GM12878 (cell line): Measurements from ENCODE around the gene OGFR. TPM values are rescaled to one million over a fixed set of nuclear protein-coding genes. Genes with fewer than 3 reads are reported as not detected.

Experiments
- CBX3 ChIP-seq: fragments of 200-600 bp; sonication (generic); IDR thresholded peaks from 2 replicates; pipeline ENCODE4 v1.6.1; 2016; ENCODE audit warnings: low read depth, borderline replicate concordance
- CEBPZ ChIP-seq: fragments of 150-350 bp; IDR thresholded peaks from 2 replicates; pipeline ENCODE4 v1.6.1; 2016; ENCODE audit warnings: low read depth, low read length
- CHD2 ChIP-seq: IDR thresholded peaks from 2 replicates; pipeline ENCODE4 v1.6.1; 2011; ENCODE audit warnings: low read depth, low read length, improper control_type of control experiment, borderline replicate concordance
- CTCF ChIP-seq, 3 experiments: IDR thresholded peaks in 2 of 3; conservative IDR thresholded peaks in 1 of 3; 2 replicates each; pipeline ENCODE4 v1.5.1; 2011; ENCODE audit warnings: low read depth in 3 of 3, low read length in 3 of 3, mild to moderate bottlenecking in 3 of 3, control low read depth in 2 of 3, moderate library complexity in 2 of 3, inconsistent platforms in 1 of 3, mixed read lengths in 1 of 3; ENCODE audit not compliant: control insufficient read depth in 2 of 3, insufficient read depth in 1 of 3; ENCODE audit errors: extremely low read depth in 1 of 3
- EGR1 ChIP-seq, 2 experiments: IDR thresholded peaks; 1 replicate in 1 of 2; 2 replicates in 1 of 2; pipeline ENCODE4 v1.6.1; 2011 to 2012; ENCODE audit warnings: low read depth in 2 of 2, low read length in 2 of 2, borderline replicate concordance in 1 of 2, mild to moderate bottlenecking in 1 of 2, moderate library complexity in 1 of 2
- EP300 ChIP-seq, 2 experiments: fragments of 150-350 bp in 1 of 2; IDR thresholded peaks; 2 replicates each; pipeline ENCODE4 v1.6.1; 2011 to 2012; ENCODE audit warnings: low read depth in 2 of 2, low read length in 2 of 2, borderline replicate concordance in 1 of 2, improper control_type of control experiment in 1 of 2, inconsistent platforms in 1 of 2; ENCODE audit not compliant: control insufficient read depth in 1 of 2
- ETV6 ChIP-seq, 2 experiments: fragments of 450-650 bp in 1 of 2; IDR thresholded peaks in 1 of 2; conservative IDR thresholded peaks in 1 of 2; 2 replicates each; pipeline ENCODE4 v1.6.1; 2014; ENCODE audit warnings: antibody characterized with exemption in 1 of 2, borderline replicate concordance in 1 of 2, low read depth in 1 of 2, mild to moderate bottlenecking in 1 of 2, moderate library complexity in 1 of 2
- MXI1 ChIP-seq: fragments of 150-350 bp; IDR thresholded peaks from 2 replicates; pipeline ENCODE4 v1.6.1; 2011; ENCODE audit warnings: low read depth, mild to moderate bottlenecking, inconsistent platforms, low read length, improper control_type of control experiment
- MYB ChIP-seq: fragments of 150-350 bp; IDR thresholded peaks from 2 replicates; pipeline ENCODE4 v1.6.1; 2014; ENCODE audit warnings: mild to moderate bottlenecking, low read depth, low read length, borderline replicate concordance
- NFXL1 ChIP-seq: fragments of 450-650 bp; IDR thresholded peaks from 2 replicates; pipeline ENCODE4 v1.6.1; 2017; ENCODE audit warnings: antibody characterized with exemption, mild to moderate bottlenecking, borderline replicate concordance
- NR2C2 ChIP-seq: IDR thresholded peaks from 2 replicates; pipeline ENCODE4 v1.6.1; 2011; ENCODE audit warnings: borderline replicate concordance, low read depth; ENCODE audit not compliant: control insufficient read depth, insufficient read length
- NR2F1 ChIP-seq: fragments of 450-650 bp; conservative IDR thresholded peaks from 2 replicates; pipeline ENCODE4 v1.6.1; 2017; ENCODE audit warnings: mild to moderate bottlenecking
- NRF1 ChIP-seq: conservative IDR thresholded peaks from 2 replicates; pipeline ENCODE4 v1.6.1; 2011; ENCODE audit warnings: mild to moderate bottlenecking, low read depth, low read length, improper control_type of control experiment
- PAX8 ChIP-seq: fragments of 450-650 bp; IDR thresholded peaks from 2 replicates; pipeline ENCODE4 v1.6.1; 2017; ENCODE audit warnings: mild to moderate bottlenecking, moderate library complexity
- POLR2A ChIP-seq: IDR thresholded peaks from 2 replicates; pipeline ENCODE4 v1.6.1; 2011; ENCODE audit warnings: low read depth, mild to moderate bottlenecking, low read length
- POLR2AphosphoS2 ChIP-seq: IDR thresholded peaks from 2 replicates; pipeline ENCODE4 v1.6.1; 2011; ENCODE audit warnings: low read depth, mild to moderate bottlenecking, low read length, improper control_type of control experiment, moderate library complexity
- SMARCA5 ChIP-seq: fragments of 450-650 bp; IDR thresholded peaks from 2 replicates; pipeline ENCODE4 v1.6.1; 2017; ENCODE audit warnings: mild to moderate bottlenecking
- SREBF2 ChIP-seq: IDR thresholded peaks from 2 replicates; pipeline ENCODE4 v1.6.1; 2012; ENCODE audit warnings: mild to moderate bottlenecking, low read length
- SRF ChIP-seq, 2 experiments: IDR thresholded peaks; 2 replicates each; pipeline ENCODE4 v1.6.1; 2011; ENCODE audit warnings: low read depth in 2 of 2, low read length in 2 of 2, mild to moderate bottlenecking in 1 of 2, moderate library complexity in 1 of 2
- SUZ12 ChIP-seq: fragments of 200-600 bp; sonication (generic); IDR thresholded peaks from one replicate; pipeline ENCODE4 v1.6.1; 2018; ENCODE audit warnings: antibody characterized with exemption, mild to moderate bottlenecking; ENCODE audit not compliant: unreplicated experiment
- TCF7 ChIP-seq: IDR thresholded peaks from 2 replicates; pipeline ENCODE4 v1.6.1; 2014; ENCODE audit warnings: antibody characterized with exemption, borderline replicate concordance
- ZNF207 ChIP-seq: fragments of 450-650 bp; IDR thresholded peaks from 2 replicates; pipeline ENCODE4 v1.6.1; 2014; ENCODE audit warnings: antibody characterized with exemption, mild to moderate bottlenecking, borderline replicate concordance
- polyA plus RNA-seq, 11 experiments: library from polyadenylated mRNA; depleted of rRNA in 4 of 11; unstranded in 6 of 11; stranded (reverse) in 5 of 11; fragments of >200 nt; fragmentation: Nextera tagmentation in 4 of 11; fragmentation: Illumina TruSeq in 1 of 11; extraction: Ambion mirVana in 4 of 11; extraction: Trizol in 1 of 11; gene quantifications; 1 replicate in 1 of 11; 2 replicates in 10 of 11; pipeline versions ENCODE4 v1.2.1 to v1.2.3, GENCODE V29; 2011 to 2016; ENCODE audit warnings: inconsistent platforms in 2 of 11, missing spikeins in 2 of 11, low read depth in 1 of 11
- total RNA-seq, 4 experiments: library from RNA; depleted of rRNA in 3 of 4; stranded (reverse); fragments of >200 nt in 3 of 4; fragmentation: Illumina TruSeq in 1 of 4; extraction: Trizol in 1 of 4; gene quantifications; 2 replicates each; pipeline versions ENCODE4 v1.2.1 to v1.2.3, GENCODE V29; 2013 to 2021

OGFR gene
- total and polyA plus RNA-seq, 10 of the 15 experiments (the other 5 are each of a cell fraction or from before 2014, with no cell fraction given) = 0.72 to 62.1 (median 27.3) TPM

GRCh38 chr20:62791301-62792181 is 13.1 kb upstream of the OGFR start (continued):
- TF ChIP-seq CBX3 (no peak), NR2C2 (no peak), NR2F1 (no peak), CEBPZ (no peak), TCF7 (no peak), SUZ12 (no peak), SREBF2 (no peak), PAX8 (no peak), ETV6 (conservative IDR thresholded peaks at IDR 0.05 in 1 of 2, IDR thresholded peaks at IDR 0.05 in 1 of 2; ENCODE audit: borderline replicate concordance in 1 of 2, low read depth in 1 of 2) (peak in 1 of 2 experiments; percentile 31; a peak in 1 of 4 replicates), CHD2 (no peak), NRF1 (no peak), EGR1 (IDR thresholded peaks at IDR 0.05; ENCODE audit: borderline replicate concordance in 1 of 2, low read depth in 2 of 2, low read length in 2 of 2) (no peak), POLR2AphosphoS2 (no peak), MYB (no peak), SRF (IDR thresholded peaks at IDR 0.05; ENCODE audit: low read depth in 2 of 2, low read length in 2 of 2) (no peak), POLR2A (no peak), MXI1 (no peak), NFXL1 (no peak), SMARCA5 (peak; percentile 68; the same call in 1 of the 2 replicates), CTCF (IDR thresholded peaks at IDR 0.05 in 2 of 3, conservative IDR thresholded peaks at IDR 0.05 in 1 of 3; ENCODE audit: control insufficient read depth in 2 of 3, extremely low read depth in 1 of 3, insufficient read depth in 1 of 3, low read depth in 3 of 3, low read length in 3 of 3) (peak; percentile 90 to 96 (median 96)), EP300 (IDR thresholded peaks at IDR 0.05; ENCODE audit: borderline replicate concordance in 1 of 2, control insufficient read depth in 1 of 2, low read depth in 2 of 2, low read length in 2 of 2) (no peak), ZNF207 (peak; percentile 74; the same call in 1 of the 2 replicates)
